Large intestine (tissue), 12 donors: Measurements from ENCODE around the gene CAPS2. TPM values are rescaled to one million over a fixed set of nuclear protein-coding genes. Genes with fewer than 3 reads are reported as not detected.

ENCODE experiments used
- DNase-seq, 2 donors: peaks; one replicate each; pipeline versions ENCODE4 v3.0.0 to v3.0.0-alpha.2; 2013
- H3K27ac ChIP-seq: one replicate; pipeline ENCODE4 v1.5.1; 2013; ENCODE audit warnings: low read length
- H3K27me3 ChIP-seq: 2 replicates; pipeline ENCODE4 v1.6.1; 2013; ENCODE audit warnings: low read length; ENCODE audit not compliant: control insufficient read depth, insufficient read depth
- H3K36me3 ChIP-seq: 2 replicates; pipeline ENCODE4 v1.6.1; 2013; ENCODE audit warnings: low read length; ENCODE audit not compliant: control insufficient read depth, insufficient read depth
- H3K4me1 ChIP-seq: one replicate; pipeline ENCODE4 v1.6.1; 2013; ENCODE audit warnings: low read length; ENCODE audit not compliant: control insufficient read depth, insufficient read depth
- H3K4me3 ChIP-seq: one replicate; pipeline ENCODE4 v1.5.1; 2013; ENCODE audit warnings: low read length
- H3K9me3 ChIP-seq: one replicate; pipeline ENCODE4 v1.6.1; 2013; ENCODE audit warnings: mild to moderate bottlenecking, low read depth, low read length, moderate library complexity; ENCODE audit not compliant: control insufficient read depth
- WGBS: methylation state at CpG from one replicate; pipeline ENCODE4 v1.1.5; 2013; ENCODE audit warnings: low lambda C conversion rate; ENCODE audit not compliant: insufficient coverage; 5-methylcytosine and 5-hydroxymethylcytosine counted together
- long read RNA-seq, 11 donors: transcript quantifications; one replicate each; lab custom pipeline, GENCODE V29; 2026
- polyA plus RNA-seq: library from polyadenylated mRNA; unstranded; fragments of 120-200 nt; gene quantifications from one replicate; pipeline ENCODE4 v1.2.1, GENCODE V29; 2013

CAPS2 gene
- polyA plus RNA-seq = 3.1 TPM
- long read RNA-seq, donor 1 = 0 reads
- long read RNA-seq, donor 2, partial matches to known transcripts = 0 of 2 reads
- long read RNA-seq, donor 2, other reads (novel, unspliced or antisense) = 0 of 2 reads
- long read RNA-seq, donor 3 = 0 reads
- long read RNA-seq, donor 4 = 0 reads
- long read RNA-seq, donor 5 = 0 reads
- long read RNA-seq, donor 6 = 0 reads
- long read RNA-seq, donor 7, partial matches to known transcripts = 0 of 1 reads
- long read RNA-seq, donor 7, other reads (novel, unspliced or antisense) = 0 of 1 reads
- long read RNA-seq, donor 8 = 0 reads
- long read RNA-seq, donor 9 = 0 reads
- long read RNA-seq, donor 10 = 0 reads
- long read RNA-seq, donor 11 = 0 reads

GRCh38 chr12:75329918-75330826, at the start of gene CAPS2:
Gene CAPS2 (minus strand): TSS chr12:75330324. CDS start chr12:75326498, 3,826 bp downstream.
- 50% methylated on average over 2 of the region's 40 CpGs for WGBS
- Histone ChIP-seq H3K36me3 (no peaks in the 10 kb centered on the region), H3K27ac (no peak within 1 kb of the TSS), H3K4me3 (peak within 1 kb of the TSS; percentile 64), H3K4me1 (no peaks in the 10 kb centered on the region), H3K27me3 (peaks cover 7% of the 10 kb centered on the region), H3K9me3 (no peaks in the 10 kb centered on the region)
- peak; percentile 54 to 87 for DNase-seq

- Histone ChIP-seq H3K4me3 (no peak overlapping the region), H3K36me3 (no peaks in the 10 kb centered on the region), H3K27ac (no peak overlapping the region), H3K4me1 (no peaks in the 10 kb centered on the region), H3K9me3 (no peaks in the 10 kb centered on the region), H3K27me3 (no peaks in the 10 kb centered on the region)
- no peak for DNase-seq
- 100% methylated on average over 1 of the region's 1 CpG for WGBS
These were observed 48.2 kb upstream of the CAPS2 start for GRCh38 chr12:75378354-75378753.

- H3K27me3 ChIP-seq = no peaks in the 10 kb centered on the region
- DNase-seq = no peak
- H3K4me1 ChIP-seq = no peaks in the 10 kb centered on the region
- no peaks in the 10 kb centered on the region for H3K36me3 ChIP-seq
- no peaks in the 10 kb centered on the region for H3K9me3 ChIP-seq
- no peak overlapping the region for H3K4me3 ChIP-seq
- no CpG with 5 or more reads among the region's 2 CpGs for WGBS
- H3K27ac ChIP-seq = no peak overlapping the region
These were observed 44.8 kb upstream of the CAPS2 start for GRCh38 chr12:75374971-75375370.

- no peaks in the 10 kb centered on the region for H3K27me3 ChIP-seq
- no peak overlapping the region for H3K4me3 ChIP-seq
- no peak overlapping the region for H3K27ac ChIP-seq
- H3K4me1 ChIP-seq = no peaks in the 10 kb centered on the region
- no peak for DNase-seq
- H3K36me3 ChIP-seq = no peaks in the 10 kb centered on the region
- H3K9me3 ChIP-seq = no peaks in the 10 kb centered on the region
- WGBS = no CpG with 5 or more reads among the region's 1 CpG
These were observed 36.5 kb upstream of the CAPS2 start for GRCh38 chr12:75366629-75367028.

GRCh38 chr12:75364919-75365318, 34.8 kb upstream of the CAPS2 start:
- no peak overlapping the region for H3K27ac ChIP-seq

GRCh38 chr12:75361408-75361807, 31.3 kb upstream of the CAPS2 start:
- Histone ChIP-seq H3K36me3 (no peaks in the 10 kb centered on the region), H3K27ac (no peak overlapping the region), H3K9me3 (no peaks in the 10 kb centered on the region), H3K4me3 (no peak overlapping the region), H3K4me1 (no peaks in the 10 kb centered on the region), H3K27me3 (no peaks in the 10 kb centered on the region)
- no CpG with 5 or more reads among the region's 1 CpG for WGBS
- no peak for DNase-seq

More at GRCh38 chr12:75364919-75365318, 34.8 kb upstream of the CAPS2 start:
- no peak overlapping the region for H3K4me3 ChIP-seq
- H3K9me3 ChIP-seq = no peaks in the 10 kb centered on the region
- no peak for DNase-seq
- H3K27me3 ChIP-seq = no peaks in the 10 kb centered on the region
- H3K4me1 ChIP-seq = no peaks in the 10 kb centered on the region
- no peaks in the 10 kb centered on the region for H3K36me3 ChIP-seq

GRCh38 chr12:75360920-75361319, 30.8 kb upstream of the CAPS2 start:
- no peaks in the 10 kb centered on the region for H3K9me3 ChIP-seq
- no peaks in the 10 kb centered on the region for H3K4me1 ChIP-seq
- DNase-seq = no peak
- no peaks in the 10 kb centered on the region for H3K36me3 ChIP-seq
- no peak overlapping the region for H3K27ac ChIP-seq
- H3K4me3 ChIP-seq = no peak overlapping the region
- H3K27me3 ChIP-seq = no peaks in the 10 kb centered on the region

GRCh38 chr12:75354011-75354410, 23.9 kb upstream of the CAPS2 start:
- no peak for DNase-seq
- Histone ChIP-seq H3K27me3 (no peaks in the 10 kb centered on the region), H3K4me3 (no peak overlapping the region), H3K4me1 (no peaks in the 10 kb centered on the region), H3K27ac (no peak overlapping the region), H3K9me3 (peaks cover 5% of the 10 kb centered on the region), H3K36me3 (no peaks in the 10 kb centered on the region)

DNA sequence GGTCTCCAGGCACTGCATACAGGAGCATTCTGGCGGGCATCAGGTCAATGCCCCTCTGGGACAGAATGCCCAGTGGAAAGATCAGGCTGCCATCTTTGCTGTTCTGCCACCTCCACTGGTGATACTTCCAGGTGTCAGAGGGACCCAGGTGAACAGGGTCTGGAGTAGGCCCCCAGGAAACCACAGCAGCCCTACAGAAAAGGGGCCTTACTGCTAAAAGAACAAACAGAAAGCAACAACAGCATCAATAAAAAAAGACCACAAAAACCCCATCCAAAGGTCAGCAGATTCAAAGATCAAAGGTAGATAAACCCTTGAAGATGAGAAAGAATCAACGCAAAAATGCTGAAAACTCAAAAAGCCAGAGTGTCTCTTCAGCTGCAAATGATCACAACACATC, 20.3 kb upstream of the CAPS2 start:
- no peaks in the 10 kb centered on the region for H3K36me3 ChIP-seq
- H3K27me3 ChIP-seq = no peaks in the 10 kb centered on the region

DNA sequence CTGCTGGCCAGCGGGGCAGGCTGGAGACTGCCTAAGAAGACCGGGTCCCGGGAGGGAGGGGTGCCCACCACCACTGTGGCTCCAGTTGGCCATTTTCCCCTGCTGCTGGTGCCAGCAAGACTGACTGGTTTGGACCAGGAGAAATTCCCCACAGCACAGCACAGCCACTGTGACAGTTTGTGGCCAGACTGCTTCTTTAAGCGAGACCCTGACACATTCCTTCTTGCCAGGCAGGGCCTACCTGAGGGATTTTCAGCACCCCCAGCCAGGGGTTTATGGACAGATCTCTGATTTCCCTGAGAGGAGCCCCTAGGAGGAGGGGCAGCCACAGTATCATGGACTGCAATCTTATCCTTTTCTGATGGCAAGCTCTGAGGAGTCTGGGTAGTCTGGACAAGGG, 19.8 kb upstream of the CAPS2 start:
- Histone ChIP-seq H3K4me1 (no peaks in the 10 kb centered on the region), H3K27ac (no peak overlapping the region), H3K9me3 (no peaks in the 10 kb centered on the region), H3K27me3 (no peaks in the 10 kb centered on the region), H3K4me3 (no peak overlapping the region), H3K36me3 (no peaks in the 10 kb centered on the region)
- WGBS = no CpG with 5 or more reads among the region's 4 CpGs
- DNase-seq = no peak

More for the DNA sequence above, 20.3 kb upstream of the CAPS2 start:
- 75% methylated on average over 1 of the region's 2 CpGs for WGBS
- peaks cover under 1% of the 10 kb centered on the region for H3K9me3 ChIP-seq
- no peak for DNase-seq
- no peak overlapping the region for H3K27ac ChIP-seq
- no peaks in the 10 kb centered on the region for H3K4me1 ChIP-seq
- H3K4me3 ChIP-seq = no peak overlapping the region
